Measurements from ENCODE around the gene CNR1. TPM values are rescaled to one million over a fixed set of nuclear protein-coding genes. Genes with fewer than 3 reads are reported as not detected.

The CNR1 gene
- total RNA-seq, 1 experiment from 2014 or later = not detected

GRCh38 chr6:88144637-88145297 lies 21.4 kb downstream of the CNR1 start:
- no peak for DNase-seq (ENCODE audit: low read depth)

- no peak for DNase-seq (ENCODE audit: low read depth)
Observed at GRCh38 chr6:88143421-88144157, 22.6 kb downstream of the CNR1 start.

GRCh38 chr6:88142297-88142668 lies 23.9 kb downstream of the CNR1 start:
- no peak for DNase-seq (ENCODE audit: low read depth)

DNA sequence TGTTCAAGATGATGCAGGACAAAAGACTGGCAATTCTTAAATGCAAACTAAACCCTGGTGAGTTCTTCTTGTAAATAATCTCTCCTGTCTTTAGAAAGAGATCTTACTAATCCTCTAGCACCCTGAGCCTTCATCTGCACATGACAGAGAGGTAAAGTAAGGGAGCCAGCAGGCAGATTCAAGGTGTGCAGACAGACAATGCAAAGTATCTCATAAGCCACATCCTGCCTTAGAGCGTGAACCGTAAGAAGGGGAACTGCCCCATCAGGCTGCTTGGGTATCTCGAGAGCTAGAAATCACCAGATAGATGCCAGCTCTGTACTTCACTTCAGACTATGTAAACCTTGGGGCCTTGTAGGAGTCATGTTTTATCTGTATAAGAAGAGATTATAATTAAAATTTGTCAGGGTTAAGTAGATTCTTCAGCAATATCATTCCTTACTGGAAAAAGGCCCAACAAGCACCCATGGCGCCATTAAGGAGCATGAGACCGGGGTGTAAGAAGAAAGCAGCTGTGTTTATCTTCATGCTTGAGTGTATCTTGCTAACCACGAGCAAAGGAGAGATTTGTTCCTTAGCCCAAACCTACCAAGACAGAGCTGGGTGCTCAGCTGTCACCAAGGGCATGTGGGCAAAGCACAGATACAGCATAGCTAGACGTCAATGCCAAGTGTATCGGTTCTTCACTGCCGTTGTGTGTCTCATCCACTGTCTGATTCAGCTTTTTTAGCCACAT lies 24.4 kb downstream of the CNR1 start:
- DNase-seq (ENCODE audit: low read depth) = no peak

- DNase-seq (ENCODE audit: low read depth) = no peak
Observed at GRCh38 chr6:88137915-88138314, 28.2 kb downstream of the CNR1 start.

DNA sequence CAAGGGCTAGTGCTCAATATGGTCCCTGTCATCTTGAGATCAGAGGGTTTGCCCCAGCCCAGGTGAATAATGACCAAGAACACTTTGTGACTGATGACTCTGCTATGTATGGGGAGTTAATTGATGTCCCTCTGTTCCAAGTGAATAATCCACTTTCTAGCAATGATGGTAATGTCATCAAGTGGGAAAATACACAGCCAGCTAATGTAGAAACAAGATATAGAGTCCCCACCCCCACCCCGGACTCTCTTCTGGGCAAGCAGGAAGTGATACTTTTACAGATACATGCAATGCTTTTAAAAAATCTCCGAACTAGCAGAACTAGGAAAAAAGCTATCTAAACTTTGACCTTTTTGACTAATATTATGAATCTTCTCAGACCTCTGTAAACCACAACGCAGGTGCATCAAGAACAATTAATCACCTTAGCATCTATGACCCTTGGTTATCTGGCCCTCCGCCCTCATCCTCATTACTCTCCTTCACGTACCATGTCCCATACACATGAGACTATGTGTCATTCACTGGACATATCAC lies 30.5 kb downstream of the CNR1 start:
- DNase-seq (ENCODE audit: low read depth) = no peak

GRCh38 chr6:88134575-88134974 lies 31.6 kb downstream of the CNR1 start:
- DNase-seq (ENCODE audit: low read depth) = no peak

- no peak for DNase-seq (ENCODE audit: low read depth)
Observed at GRCh38 chr6:88133718-88134117, 32.4 kb downstream of the CNR1 start.

GRCh38 chr6:88124925-88125557 lies 41.1 kb downstream of the CNR1 start:
- DNase-seq (ENCODE audit: low read depth) = peak; percentile 71

DNA sequence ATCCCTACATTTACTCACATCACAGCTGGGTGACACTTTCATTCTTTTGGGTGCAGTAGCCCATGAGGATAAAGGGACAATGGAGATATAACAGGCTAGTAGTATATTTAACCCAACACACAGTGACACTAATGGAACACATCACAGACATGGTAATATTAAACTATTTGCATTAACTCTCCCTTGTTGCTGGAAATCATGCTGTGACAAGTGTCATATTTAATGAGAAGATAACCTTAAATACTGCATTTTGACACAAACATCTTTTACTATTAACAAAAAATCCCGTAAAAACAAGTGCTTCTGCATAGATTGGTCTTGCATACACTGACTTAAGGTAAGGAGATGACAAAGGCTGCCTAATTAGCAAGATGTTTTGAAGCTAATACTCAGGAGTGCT lies 45.5 kb downstream of the CNR1 start:
- DNase-seq (ENCODE audit: low read depth) = no peak

DNA sequence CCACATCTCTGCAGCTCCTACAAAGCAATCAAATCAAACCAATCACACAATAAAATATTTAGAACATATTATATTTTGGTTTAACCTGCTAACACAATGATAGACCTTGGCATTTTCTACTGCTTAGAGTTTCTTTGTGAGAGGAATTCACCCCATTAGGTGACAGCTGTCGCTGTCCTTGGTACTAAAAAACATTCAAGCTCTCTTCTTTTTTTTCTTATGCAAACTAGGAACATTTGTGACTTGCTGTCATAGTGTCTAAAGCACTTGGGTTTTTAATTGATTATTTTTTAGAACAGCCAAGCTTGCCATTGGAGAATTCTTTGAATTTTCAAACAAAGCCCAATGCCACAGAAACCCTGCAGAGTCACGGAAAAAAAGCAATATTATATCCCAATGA lies 46.4 kb downstream of the CNR1 start:
- no peak for DNase-seq (ENCODE audit: low read depth)

- no peak for DNase-seq (ENCODE audit: low read depth)
Observed at GRCh38 chr6:88116276-88116675, 49.9 kb downstream of the CNR1 start.

DNA sequence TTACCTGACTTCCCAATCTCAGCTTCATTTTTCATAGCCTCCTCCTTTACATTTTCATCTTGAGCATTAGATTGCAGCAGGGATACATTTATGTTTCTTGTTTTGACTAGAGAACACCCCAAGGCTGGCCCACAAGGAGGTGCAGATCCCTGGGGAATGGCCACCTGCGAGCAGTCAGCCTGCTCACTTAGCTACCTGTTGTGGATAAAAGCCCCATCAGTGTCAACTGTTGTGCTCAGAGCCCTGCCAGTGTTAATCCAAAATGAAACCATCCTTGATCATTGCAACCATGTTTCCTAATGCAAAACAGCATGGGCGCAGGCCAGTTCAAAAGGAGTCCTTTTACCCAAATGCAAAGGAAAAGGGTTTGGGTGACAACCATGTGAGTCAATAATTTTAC lies 50.8 kb downstream of the CNR1 start:
- no peak for DNase-seq (ENCODE audit: low read depth)

DNA sequence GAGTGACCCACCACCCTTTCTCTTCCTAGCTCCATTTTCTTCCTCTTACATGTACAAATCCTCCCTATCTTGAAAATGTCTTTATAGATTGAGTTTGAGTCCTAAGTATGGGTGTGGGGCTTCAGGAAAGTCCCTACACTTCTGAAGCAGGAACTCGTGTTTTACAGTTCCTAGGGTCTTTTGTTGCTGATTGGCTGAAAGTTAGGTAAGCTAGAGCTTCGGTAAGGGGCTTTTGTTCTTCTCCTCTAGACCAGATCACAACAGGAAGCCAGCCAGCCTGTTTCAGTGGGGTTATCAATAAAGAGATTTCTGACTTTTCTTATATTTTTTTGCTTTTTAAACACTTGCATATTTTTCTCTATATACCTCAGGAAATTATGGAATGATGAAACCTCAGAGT lies 51.3 kb downstream of the CNR1 start:
- no peak for DNase-seq (ENCODE audit: low read depth)

GRCh38 chr6:88111991-88112390 lies 54.2 kb downstream of the CNR1 start:
- DNase-seq (ENCODE audit: low read depth) = no peak

GRCh38 chr6:88107241-88107640 lies 58.9 kb downstream of the CNR1 start:
- DNase-seq (ENCODE audit: low read depth) = no peak

DNA sequence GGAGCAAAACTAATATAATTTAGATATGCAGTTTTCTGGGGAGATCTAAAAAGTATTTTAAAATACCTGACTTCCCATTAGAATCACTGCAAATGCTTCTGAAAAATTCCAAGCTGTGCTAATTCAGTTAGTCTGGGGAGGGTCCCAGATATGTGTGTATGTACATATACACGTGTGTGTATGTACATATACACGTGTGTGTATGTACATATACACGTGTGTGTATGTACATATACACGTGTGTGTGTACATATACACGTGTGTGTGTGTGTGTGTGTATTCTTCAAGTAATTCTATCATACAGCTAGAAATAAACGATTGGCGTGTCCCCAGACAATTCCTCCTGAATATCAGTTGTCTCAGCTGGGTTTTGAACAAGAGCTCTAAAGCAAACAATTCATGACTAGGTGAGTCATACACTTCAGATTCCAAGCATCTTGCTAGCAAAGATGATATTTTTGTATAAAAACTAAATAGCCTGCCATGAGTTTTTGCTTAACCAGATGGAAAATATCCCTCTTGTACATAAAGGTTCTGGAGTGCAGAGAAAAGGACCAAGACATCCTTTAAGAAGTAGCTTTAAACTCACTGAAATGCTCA lies 60.3 kb downstream of the CNR1 start:
- no peak for DNase-seq (ENCODE audit: low read depth)
